ENCODE measurements around the gene MYO1F.
"Not testable (repeated sequence)": the region's sequence is repeated elsewhere in the genome, so short reads cannot be mapped to it uniquely, and the experiment has no call there.

The MYO1F gene

DNA sequence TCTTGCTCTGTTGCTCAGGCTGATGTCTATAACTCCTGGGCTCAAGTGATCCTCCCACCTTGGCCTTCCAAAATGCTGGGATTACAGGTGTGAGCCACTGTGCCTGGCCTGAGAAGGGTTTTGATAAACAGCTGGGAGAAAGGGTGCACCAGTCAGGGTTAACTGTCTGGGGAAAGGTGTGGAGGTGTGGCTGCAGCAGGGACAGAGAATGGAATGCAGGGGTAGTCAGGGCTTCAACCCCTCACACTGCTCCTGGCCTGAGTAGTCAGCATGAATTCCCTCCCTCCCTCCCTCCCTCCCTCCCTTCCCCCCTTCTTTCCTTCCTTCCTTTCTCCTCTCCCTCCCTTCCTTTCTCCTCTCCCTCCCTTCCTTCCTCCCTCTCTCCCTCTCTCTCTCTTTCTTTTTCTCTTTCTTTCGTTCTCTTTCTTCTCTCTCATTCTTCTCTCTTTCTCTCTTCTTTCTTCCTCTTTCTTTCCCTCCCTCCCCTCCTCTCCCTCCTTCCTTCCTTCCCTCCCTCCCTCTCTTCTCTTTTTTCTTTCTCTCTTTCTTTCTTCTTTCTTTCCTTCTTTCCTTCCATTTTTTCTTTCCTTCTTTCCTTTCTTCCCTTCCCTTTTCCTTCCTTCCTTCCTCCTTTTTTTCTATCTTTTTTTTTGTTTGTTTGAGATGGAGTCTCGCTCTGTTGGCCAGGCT, 16.0 kb downstream of the MYO1F start:
- no peak for DNase-seq

DNA sequence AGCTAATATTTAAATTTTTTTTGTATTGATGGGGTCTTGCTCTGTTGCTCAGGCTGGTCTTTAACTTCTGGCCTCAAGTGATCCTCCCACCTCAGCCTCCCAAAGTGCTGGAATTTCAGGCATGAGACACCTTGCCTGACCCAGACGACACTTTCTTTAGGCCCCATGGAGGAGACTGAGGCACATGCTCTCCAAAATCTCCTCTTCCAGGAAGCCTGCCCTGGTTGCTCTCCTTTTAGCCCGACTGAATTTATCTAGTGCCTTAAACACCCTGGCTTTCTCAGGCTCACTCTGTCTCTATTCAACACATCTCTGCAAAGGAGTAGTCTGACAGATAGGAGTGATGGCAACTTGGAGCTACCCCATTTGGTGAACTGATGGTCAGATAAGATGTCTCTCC, 18.9 kb downstream of the MYO1F start:
- DNase-seq = no peak

DNA sequence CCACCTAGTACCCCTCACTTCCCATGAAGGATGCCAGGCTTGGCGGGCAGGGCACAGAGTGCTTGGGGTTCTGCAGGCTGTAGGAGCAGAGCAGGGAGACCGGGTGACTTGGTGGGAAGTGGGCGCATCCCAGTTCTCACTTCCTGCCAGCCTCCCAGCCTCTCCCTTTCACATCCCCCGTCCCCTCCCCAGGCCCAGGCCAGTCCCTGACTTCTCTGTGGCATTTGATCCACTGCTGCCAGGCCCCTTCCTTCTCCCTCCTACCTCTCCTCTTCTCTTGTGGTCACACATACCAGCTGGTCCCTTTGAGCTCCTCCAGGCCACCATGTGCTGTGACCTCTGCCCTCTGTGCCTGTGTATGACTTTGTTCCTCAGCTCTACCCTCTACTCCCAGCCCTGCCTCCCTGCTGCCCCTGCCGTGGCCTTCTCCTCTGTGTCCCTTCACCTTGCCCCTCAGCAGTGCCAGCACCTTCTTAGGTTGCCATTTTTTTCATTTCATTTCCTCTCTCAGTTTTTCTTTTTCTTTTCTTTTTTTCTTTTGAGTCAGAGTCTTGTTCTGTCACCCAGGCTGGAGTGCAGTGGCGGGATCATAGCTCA, 19.5 kb downstream of the MYO1F start:
- DNase-seq = no peak

DNA sequence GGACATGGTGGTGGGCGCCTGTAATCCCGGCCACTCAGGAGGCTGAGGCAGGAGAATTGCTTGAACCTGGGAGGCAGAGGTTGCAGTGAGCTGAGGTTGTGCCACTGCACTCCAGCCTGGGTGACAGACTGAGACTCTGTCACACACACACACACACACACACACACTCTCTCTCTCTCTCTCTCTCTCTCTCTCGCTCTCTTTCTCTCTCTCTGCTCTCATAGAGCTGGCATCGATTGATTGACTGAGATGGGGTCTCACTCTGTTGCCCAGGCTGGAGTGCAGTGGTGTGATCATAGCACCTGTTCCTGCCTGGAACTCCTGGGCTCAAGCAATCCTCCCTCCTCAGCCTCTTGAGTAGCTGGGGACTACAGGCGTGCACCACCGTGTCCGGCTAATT, 23.5 kb downstream of the MYO1F start:
- DNase-seq = not testable (repeated sequence)

DNA sequence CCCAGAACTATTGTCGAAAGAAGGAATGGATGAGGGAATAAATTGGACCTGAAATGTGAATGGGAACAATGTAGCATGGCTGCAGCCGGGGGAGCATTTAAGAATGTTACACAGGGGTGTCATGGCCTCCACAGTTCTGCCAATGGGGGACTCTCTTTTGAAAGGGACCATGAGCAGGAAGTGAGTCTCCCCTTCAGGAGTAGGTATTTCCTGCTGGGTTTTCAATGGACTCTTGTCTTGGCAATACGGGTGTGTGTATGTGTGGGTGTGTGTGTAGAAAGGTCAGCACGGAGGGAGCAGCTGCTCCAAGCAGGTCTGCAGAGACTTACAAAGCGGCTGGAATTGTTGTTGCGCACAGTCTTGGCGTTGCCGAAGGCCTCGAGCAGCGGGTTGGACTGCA, 24.4 kb downstream of the MYO1F start:
- peak; percentile 12 for DNase-seq

DNA sequence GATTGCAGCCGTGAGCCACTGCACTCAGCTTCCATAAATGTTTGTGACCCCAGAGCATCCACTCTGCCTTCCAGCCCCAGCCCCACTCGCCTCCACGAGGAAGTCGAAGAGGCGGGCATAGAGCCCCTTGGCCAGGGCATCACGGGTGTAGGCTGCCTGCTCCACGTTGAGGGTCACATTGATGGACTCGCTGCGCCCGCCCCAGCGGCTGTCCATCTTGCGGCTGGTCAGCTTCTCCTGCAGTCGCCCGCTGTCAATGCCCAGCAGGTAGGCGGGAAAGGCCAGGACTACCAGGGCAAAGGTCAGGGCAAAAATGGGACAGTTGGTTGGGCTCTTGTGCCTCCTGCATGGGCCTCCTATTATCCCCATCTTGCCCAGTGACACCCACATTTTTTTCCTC, 27.2 kb downstream of the MYO1F start:
- no peak for DNase-seq

DNA sequence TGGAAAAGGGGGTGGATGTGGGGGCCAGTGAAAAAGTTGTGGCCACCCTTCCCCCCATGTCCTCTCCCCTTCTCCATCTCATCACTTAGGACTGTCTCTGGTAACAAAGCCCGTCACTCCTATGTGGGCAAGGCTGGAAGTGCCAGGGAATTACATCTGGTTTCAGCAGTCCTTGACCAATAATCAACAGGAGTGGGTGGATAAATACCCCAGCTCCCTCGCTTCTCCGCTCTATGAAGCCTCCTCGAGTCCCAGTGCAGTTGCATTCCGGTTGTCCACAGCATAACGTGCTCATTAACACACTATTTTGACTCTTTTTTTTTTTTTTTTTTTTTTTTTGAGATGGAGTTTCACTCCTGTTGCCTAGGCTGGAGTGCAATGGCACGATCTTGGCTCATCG, 31.5 kb downstream of the MYO1F start:
- DNase-seq = no peak

DNA sequence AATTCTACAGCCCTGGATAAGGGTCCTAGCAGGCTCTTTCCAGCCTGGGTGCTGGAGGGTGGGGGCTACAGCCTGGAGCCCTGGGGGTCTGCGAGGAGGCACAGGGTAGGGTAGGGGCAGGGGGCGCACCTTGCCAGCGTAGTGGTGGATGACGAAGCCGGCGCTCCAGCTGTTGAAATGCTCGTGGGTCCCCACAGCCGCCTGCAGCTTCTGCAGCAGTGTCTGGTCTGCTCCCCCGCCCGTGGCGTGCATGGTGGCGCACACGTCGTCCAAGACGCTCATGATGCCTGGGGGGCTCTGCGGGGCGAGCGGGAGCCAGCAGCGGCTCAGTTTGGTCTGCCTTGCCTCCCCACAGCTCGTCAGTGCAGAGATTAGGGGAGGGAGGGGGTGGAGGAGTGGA, 33.1 kb downstream of the MYO1F start:
- DNase-seq = no peak

DNA sequence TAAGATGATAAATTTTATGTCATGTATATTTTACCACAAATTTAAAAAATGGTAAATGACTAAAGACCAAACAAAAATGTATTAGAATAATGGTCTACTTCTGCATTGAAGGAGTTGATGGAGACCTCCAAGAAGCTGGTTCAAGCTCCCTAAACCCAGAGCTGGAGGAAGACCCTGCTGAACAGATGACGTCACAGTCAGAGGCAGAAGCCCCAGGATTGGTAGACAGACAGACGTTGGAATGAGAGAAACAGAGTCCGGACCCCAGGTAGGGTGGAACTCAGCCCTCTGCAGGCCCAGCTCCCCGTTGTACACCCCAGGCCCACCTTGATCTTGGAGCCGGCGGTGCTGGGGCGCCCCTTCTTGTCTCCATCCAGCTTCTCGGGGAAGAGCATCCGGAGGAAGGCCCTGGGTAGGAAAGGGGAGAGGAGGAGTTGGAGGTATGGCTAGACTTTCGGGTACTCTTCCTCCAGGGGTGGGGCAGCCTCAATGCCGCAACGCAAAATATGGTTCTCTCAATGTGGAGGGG, 37.6 kb downstream of the MYO1F start:
- no peak for DNase-seq

DNA sequence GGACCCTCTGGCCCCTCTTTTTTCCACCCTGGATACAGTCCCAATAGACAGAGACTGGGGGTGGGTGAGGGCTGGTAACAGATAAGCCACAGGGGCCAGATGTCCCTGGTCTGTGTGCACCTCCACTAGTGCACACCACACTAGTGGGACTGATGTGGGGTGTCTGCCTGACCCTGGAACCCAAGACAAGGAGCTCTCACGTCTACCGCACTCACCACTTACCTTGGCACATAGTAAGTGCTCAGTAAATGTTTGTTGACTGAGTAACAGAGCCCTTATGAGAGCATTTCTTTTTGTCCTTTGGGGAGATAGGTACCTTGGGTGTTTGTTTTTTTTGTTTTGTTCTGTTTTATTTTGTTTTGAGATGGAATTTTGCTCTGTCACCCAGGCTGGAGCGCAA, 40.1 kb downstream of the MYO1F start:
- no peak for DNase-seq

DNA sequence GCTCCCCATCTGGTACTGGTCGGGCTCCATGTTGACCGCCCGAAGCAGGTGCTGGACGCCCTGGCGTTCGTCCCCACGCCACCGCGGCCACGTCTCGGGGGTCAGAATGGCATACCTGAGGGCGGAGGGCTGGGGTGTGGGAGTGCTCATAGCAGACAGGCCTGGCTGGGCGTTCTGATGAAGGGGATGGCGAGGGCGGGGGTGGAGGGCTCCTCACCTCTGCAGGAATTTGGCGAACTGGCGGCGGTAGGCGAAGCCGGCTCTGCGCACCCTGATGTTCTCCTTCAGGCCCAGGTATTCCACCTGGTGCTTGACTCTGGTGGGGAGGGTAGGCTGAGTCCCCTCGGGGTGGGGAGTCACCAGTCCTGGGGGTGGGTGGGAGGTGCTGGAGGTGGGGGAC, 41.0 kb downstream of the MYO1F start:
- no peak for DNase-seq

DNA sequence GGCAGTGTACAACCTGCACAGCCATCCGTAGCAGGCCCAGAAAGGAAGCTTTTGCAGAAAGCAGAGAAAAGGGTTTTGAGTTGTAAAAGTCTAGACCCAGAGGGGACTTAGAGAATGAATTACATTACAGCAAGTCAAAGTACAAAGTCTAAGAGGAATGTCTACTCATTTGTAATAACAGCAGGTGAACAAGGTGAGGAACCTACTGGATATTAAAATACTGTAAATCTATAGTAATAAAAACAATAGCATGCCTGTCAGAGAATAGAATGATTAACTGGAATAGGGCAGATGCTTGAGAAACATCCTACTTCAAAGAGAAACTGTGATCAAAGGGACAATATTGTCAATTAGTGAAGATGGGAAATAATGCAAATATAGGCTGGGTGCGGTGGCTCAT, 45.0 kb downstream of the MYO1F start:
- no peak for DNase-seq

DNA sequence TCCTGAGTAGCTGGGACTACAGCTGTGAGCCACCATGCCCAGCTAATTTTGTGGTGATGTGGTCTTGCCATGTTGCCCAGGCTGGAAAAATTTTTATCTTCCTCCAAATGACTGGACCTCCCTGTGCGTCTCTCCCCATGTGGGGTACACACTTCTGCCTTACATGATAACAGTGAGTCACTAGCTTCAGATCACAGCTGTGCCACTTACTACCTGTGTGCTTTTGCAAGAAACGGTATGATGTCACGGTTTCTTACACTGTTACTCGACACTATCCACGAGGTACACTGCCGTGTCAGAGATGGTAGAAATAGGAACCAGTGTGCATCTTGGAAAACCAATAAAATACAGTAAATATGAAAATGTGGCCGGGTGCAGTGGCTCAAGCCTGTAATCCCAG, 45.8 kb downstream of the MYO1F start:
- DNase-seq = no peak

DNA sequence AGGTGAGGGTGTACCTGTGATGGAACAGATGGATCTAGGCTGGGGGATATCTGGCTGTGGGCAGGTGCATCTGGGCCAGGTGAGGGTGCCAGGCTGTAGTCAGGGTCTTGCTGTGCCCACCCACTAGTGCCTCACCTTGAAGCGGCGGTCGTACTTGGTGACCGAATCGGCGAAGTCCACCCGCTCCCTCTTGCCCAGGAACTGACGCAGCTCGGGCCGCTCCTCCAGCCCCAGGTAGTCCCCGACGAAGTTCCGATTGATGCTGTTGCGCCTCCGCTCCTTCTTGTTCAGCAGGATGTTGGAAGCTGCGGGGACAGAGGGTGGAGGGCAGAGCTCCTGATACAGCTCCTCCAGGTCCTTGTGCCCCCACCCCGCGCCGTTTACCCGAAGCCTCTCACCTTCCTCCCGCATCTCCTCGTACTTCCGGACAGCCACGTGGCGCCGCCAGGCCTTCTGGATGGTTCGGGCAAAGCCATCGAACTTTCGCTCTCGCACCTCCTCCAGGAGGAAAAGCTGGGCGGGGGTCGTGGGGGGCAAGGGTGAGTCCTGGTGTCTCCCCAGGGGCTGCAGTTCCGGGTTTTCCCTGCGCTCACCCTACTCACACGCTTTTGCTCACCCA, 47.1 kb downstream of the MYO1F start:
- DNase-seq = no peak

DNA sequence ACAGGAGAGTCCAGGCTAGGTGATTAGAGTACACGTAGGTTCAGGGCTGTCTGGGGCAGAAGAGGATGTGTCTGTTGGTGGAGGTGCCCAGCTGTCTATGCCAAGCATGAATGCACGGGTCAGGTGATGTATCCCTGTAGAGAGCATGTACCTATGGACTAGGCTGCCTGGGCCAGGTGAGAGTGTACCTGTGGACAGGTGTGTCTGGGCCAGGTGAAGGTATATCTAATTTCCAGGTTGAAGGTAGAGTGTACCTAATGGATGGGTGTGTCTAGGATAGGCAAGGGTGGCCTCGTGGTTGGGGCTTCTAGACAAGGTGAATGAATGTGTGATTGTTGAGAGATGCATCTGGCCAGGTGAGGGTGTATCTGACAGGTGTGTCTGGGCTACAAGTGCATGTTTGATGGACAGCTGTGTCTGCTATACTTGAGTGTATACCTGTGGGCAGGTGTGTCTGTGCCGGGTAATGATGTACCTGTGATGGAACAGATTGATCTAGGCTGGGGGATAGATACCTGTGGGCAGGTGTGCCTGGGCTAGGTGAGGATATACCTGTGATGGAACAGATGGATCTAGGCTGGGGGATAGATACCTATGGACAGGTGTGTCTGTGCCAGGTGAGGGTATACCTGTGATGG, 47.8 kb downstream of the MYO1F start:
- DNase-seq = no peak

DNA sequence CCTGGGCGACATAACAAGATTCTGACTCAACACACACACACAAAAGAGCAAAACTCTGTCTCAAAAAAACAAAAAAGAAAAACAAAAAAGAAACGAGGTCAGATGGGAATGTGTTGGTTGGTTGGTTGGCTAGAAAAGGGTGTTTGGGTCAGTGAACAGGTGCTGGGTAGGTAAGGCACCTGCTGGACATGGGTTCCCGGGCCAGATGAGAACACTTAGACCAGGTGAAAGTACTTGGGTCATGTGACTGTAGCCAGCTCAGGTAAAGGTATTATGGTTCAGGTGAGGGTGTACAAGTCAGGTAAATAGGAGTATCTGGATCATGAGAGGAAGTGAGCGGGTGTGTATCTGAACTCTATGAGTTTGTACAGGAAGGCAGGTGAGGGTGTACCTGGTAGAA, 48.7 kb downstream of the MYO1F start:
- no peak for DNase-seq

DNA sequence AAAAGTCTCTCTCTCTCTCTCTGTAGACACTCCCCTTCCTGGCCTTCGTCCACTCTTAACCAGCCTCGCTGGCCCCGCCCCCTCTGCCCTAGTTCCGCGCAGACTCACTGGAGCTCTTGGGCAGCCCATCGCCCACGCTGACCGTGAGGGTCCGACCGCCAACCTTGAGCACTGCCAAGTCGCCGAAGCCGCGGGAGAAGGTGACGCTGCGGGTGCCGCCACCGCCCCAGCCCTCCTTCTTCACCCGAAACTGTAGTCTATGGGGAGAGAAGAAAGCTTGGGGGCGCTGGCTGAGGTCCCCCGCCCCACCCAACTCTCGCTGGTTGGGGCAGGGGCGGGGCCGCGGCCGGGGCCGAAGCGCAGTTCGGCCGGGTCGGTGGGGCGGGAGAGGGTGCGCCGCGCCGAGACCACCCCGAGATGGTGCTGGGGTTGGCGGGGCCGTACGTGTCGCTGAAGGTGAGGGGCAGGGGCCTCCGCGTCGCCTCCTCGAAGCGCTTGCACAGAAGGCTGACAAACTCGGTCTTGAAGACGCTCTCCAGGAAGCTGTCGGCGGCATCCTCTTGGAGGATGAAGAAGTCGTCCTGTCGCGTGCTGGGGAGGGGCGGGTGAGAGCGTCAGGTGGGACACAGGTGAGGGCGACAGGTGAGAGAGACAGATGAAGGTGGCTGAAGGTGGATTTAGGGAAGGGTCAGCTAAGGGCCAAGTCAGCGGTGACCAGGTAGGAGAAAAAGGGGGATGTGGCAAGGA, 50.7 kb downstream of the MYO1F start:
- peak; percentile 92 for DNase-seq

DNA sequence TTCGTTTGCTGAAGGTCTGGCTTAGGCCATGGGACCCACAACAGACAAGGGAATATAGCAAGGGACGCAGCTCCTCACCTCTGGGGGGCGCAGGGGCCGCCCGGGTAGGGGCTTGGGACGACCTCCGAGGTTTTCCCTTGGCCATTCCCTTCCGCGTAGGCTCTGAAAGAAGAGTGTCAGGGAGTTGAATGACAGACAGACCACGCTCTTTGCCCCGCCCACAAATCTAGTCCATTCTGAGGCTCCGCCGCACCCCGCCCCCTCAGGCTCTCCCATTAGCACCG, 51.9 kb downstream of the MYO1F start:
- DNase-seq = no peak

DNA sequence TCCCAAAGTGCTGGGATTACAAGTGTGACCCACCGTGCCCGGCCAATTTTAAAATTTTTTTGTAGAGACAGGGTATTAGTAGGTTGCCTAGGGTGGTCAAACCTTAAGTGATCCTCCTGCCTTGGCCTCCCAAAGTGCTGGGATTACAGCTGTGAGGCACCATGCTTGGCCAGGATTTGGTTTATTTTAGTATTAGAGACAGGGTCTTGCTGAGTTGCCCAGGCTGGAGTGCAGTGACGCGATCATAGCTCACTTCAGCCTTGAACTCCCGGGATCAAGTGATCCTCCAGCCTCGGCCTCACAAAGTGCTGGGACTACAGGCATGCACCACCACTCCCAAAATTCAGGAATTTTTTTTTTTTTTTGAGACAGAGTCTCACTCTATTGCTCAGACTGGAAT, 57.9 kb downstream of the MYO1F start:
- DNase-seq = no peak

DNA sequence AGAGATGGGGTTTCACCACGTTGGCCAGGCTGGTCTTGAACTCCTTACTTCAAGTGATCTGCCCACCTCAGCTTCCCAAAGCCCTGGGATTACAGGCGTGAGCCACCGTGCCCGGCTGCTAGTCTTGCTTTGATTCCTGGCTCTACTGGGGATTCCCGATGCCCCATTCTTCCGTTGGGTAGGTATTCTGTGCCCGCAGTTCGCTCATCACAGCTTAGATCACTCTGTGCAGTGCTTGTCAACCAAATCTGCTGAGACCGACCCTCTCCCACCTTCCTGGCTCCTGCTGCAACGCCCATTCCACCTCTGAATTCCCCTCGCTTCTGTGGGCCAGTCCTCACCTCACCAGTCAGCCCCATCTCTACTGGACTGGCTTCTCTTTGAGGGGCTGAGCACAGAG, 58.7 kb downstream of the MYO1F start:
- no peak for DNase-seq

DNA sequence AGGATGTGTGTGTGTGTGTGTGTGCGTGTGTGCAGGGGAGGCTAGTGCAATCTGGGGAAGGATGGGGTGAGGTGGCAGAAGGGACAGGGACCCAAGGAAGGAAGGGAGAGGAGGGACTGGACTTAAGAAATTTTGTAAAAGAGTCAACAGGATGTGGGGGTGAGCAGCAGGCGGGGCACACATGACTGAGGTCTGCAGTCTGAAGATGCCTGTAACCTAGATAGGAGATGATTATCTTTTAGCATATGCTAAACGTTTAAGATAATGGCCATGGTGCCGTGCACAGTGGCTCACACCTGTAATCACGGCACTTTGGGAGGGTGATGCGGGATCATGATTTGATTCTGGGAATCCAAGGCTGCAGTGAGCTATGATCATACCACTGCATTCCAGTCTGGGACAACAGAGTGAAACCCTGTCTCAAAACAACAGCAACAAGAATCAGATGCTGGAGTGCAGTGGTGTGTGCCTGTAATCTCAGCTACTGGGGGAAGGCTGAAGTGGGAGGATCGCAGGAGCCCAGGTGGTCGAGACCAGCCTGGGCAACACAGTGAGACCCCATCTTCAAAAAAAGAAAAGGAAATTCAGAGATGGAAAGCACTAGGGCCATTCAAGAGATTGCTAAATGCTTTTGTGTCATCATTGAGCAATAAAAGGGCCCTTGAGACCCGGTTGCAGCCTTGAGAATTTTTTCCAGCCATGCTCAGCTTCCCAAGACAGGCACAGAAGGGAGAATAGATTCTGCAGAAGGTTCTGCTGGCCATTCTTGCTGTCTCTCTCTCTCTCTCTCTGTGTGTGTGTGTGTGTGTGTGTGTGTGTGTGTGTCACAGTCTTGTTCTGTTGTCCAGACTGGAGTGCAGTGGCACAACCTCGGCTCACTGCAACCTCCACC, 59.4 kb downstream of the MYO1F start:
- DNase-seq = peak; percentile 43

DNA sequence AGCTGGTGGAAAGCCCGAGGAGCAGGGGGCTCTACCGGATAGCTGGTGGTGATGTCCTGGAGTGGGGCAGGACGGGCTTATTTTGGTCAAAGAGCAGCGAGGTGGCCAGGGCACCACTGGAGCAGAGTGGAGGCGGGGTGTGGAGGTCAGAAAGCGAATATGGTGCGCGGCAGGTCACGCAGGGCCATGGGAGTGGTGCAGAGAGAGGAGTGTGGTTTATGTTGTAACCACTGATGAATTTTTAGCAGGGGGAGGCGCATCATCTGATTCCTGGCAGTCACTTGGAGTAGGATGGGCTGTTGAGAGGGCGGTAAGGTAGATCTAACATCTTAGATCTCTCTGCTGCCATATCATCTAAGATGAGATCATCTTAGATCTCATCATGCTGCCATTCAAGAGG, 61.9 kb downstream of the MYO1F start:
- no peak for DNase-seq
